HG02642 (cell line): ENCODE results near the gene ZBTB24.
A peak's percentile ranks its signal among the peaks of the same experiment; 100 is the strongest.
"Not testable (repeated sequence)": the region's sequence is repeated elsewhere in the genome, so short reads cannot be mapped to it uniquely, and the experiment has no call there.

Source experiments
- ATAC-seq: cut with Tn5 transposase; IDR thresholded peaks from one replicate; pipeline ENCODE4 v1.9.1; 2021; ENCODE audit warnings: mild to moderate bottlenecking; ENCODE audit not compliant: unreplicated experiment, poor library complexity

ZBTB24 gene

GRCh38 chr6:109482905-109483734 lies at the start of gene ZBTB24:
ZBTB24 (minus strand) TSS chr6:109483219; CDS start chr6:109482026, 1,193 bp downstream.
- peak; percentile 94 for ATAC-seq

GRCh38 chr6:109531446-109531845 lies 48.4 kb upstream of the ZBTB24 start:
- ATAC-seq, result no peak

GRCh38 chr6:109527989-109528388 lies 45.0 kb upstream of the ZBTB24 start:
- ATAC-seq, result no peak

- ATAC-seq, result peak; percentile 71
Observed at GRCh38 chr6:109526905-109527628, 44.0 kb upstream of the ZBTB24 start.

- no peak for ATAC-seq
Observed at GRCh38 chr6:109524129-109524528, 41.1 kb upstream of the ZBTB24 start.

- ATAC-seq, result no peak
Observed at GRCh38 chr6:109523478-109523877, 40.5 kb upstream of the ZBTB24 start.

- no peak for ATAC-seq
Observed at GRCh38 chr6:109521080-109521479, 38.1 kb upstream of the ZBTB24 start.

- ATAC-seq, result not testable (repeated sequence)
Observed at GRCh38 chr6:109519647-109520046, 36.6 kb upstream of the ZBTB24 start.

GRCh38 chr6:109516929-109517328 lies 33.9 kb upstream of the ZBTB24 start:
- ATAC-seq, result no peak

GRCh38 chr6:109515781-109516409 lies 32.9 kb upstream of the ZBTB24 start:
- ATAC-seq, result no peak

- no peak for ATAC-seq
Observed at GRCh38 chr6:109514946-109515345, 31.9 kb upstream of the ZBTB24 start.

GRCh38 chr6:109513571-109514071 lies 30.6 kb upstream of the ZBTB24 start:
- ATAC-seq, result no peak

GRCh38 chr6:109512271-109512817 lies 29.3 kb upstream of the ZBTB24 start:
- ATAC-seq, result no peak

- ATAC-seq, result no peak
Observed at GRCh38 chr6:109511832-109512231, 28.8 kb upstream of the ZBTB24 start.

- ATAC-seq, result no peak
Observed at GRCh38 chr6:109510358-109510757, 27.3 kb upstream of the ZBTB24 start.

- no peak for ATAC-seq
Observed at GRCh38 chr6:109508166-109508860, 25.3 kb upstream of the ZBTB24 start.

GRCh38 chr6:109507490-109508072 lies 24.6 kb upstream of the ZBTB24 start:
- no peak for ATAC-seq

- ATAC-seq, result no peak
Observed at GRCh38 chr6:109506841-109507240, 23.8 kb upstream of the ZBTB24 start.

GRCh38 chr6:109506314-109506713 lies 23.3 kb upstream of the ZBTB24 start:
- no peak for ATAC-seq
